ENCODE results near the gene CACYBP. TPM values are rescaled to one million over a fixed set of nuclear protein-coding genes. Genes with fewer than 3 reads are reported as not detected.
A peak's percentile ranks its signal among the peaks of the same experiment; 100 is the strongest.
"Not testable (repeated sequence)": the region's sequence is repeated elsewhere in the genome, so short reads cannot be mapped to it uniquely, and the experiment has no call there.

CACYBP gene
- total RNA-seq, 1 donor from 2014 or later = 476 TPM

DNA sequence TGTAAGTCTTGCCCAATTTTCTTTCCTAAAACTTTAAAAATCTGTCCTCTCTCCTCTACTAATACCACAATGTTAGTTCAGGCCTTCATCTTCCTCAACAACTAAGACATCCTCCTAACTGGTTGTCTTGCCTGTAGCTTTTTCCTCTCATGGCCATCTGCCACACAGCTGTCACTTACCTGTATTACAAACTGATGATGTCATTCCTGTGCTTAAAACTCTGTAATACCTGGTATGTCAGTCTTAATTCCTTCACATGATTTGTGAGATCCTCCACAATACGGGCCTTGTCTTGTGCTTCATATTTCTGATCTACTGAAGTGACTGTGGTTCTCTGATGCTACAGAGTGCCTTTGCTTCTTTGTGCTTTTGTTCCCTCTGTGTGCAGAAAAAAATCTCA lies 13.7 kb downstream of the CACYBP start:
- no peak for DNase-seq

DNA sequence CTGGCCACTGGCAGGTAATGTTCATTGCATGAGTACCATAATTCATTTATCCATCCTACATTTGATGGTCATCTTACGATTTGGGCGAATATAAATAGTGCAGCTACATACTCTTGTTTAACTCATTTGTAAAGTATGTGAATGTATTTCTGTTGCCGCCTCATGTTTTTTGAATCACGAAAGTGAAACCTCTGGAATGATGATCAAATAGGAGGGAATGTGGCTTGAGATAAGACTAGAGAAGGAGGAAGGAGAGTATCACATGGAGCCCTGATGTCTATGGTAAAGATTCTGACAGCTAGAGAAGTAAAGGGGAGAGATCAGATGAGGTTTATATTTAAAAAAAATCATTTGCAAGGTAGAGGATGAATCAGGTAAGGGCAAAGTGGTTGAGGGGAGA lies 15.5 kb downstream of the CACYBP start:
- DNase-seq = no peak

DNA sequence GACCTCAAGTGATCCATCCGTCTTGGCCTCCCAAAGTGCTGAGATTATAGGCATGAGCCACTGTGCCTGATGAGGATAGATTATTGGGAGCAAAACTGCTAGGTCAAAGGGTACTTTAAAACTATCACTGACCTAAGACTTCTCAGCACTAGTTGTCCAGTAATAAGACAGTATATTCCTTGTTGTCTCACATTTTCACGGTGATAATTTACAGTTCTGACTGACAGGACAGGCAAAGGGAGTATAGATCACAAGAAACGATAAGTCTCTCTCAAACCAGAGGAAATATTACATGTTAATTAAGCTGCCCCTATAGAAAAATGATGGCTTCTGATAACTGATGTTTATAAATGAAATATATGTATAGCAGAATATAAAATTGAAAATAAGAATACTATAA lies 19.8 kb downstream of the CACYBP start:
- no peak for DNase-seq

DNA sequence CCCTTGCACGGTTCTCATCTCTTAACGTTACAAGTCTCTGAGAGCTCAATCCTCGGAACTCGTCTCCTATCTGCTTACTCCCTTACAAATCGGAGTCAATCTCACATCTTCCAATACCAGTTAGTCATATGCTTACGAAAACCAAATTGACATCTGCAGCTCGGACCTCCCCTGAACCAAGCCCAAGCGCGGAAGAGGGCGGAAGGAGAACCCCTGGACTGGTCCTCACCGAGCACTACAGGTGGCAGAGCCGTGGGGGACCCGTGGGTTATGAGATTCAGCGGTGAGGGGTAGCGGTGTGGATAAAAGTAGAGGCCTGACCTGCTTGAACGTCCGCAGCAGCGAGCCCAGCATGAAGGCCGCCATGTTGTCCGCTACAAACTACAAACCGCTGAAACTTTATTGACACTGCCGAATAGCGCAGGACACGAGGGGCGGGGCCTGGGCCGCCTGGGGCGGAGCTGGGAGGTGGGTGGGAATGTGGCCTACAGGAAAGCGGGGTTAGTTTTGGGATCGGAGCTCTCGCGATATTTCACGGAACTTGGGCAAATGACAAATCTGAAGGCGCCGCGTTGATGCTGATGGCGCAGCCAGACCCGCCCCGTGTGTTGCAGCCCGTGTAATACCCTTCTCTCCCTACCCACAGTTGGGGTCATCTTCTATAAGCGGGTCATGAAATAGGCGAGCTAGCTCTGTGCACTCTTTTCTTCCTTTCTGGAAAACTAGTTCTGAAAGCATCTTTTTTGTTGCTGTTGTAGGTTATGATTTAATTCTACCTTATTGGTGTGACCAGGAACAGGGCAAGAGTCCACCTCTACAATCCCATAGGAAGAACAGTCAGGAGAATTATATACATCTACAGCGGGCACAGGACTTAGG lies 23.5 kb downstream of the CACYBP start, which contains the start of gene MRPS14:
Gene MRPS14, minus strand, starts transcription at position 383 of the 879 bp plus-strand sequence. Its CDS starts 17 bp downstream, at position 366.
- peak; percentile 99 for DNase-seq

DNA sequence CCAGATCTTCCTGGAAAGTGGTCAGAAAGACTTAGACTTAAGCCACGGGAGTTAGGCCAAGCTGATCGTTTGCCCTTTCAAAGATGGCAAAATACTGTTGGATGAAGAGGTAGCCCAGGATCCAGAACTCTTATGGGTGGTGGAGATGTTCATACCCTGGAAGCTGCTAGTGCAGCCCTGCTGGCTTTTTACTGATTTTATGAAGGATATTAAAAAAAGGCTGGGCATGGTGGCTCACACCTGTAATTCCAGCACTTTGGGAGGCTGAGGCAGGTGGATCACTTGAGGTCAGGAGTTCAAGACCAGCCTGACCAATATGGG lies 24.1 kb downstream of the CACYBP start:
- DNase-seq = not testable (repeated sequence)

DNA sequence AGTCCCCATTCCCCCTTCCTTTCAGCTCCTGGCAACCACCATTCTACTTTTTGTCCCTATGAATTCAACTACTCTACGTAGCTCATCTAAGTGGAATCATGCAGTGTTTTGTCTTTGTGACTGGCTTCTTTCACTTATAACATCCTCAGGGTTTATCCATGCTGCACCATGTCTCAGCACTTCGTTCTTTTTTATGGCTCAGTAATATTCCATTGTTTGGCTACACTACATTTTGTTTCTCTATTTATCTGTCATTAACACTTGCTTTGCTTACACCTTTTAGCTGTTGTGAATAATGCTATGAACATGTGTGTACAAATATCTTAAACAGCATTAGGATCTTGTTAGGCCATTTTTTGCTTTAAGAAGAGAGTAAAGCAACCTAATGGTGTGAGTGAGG lies 25.0 kb downstream of the CACYBP start:
- DNase-seq = no peak

DNA sequence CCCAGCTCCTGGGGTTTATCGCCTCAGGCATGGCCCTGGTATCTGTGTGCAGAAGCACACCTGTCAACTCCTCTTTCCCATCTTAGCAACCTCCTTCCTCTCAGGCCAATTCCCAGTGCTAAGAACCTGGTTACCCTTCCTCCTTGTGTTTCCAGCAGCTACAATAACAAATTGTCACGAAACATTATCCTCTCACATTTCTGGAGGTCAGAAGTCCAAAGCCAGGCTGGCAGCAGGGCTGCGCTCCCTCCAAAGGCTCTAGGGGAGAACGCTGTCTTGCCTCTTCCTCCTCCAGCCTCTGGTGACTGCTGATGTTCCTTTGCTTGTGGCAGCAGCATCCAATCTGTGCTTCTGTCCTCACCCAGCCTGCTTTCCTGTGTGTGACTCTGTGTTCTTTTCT lies 34.2 kb downstream of the CACYBP start:
- DNase-seq = no peak

DNA sequence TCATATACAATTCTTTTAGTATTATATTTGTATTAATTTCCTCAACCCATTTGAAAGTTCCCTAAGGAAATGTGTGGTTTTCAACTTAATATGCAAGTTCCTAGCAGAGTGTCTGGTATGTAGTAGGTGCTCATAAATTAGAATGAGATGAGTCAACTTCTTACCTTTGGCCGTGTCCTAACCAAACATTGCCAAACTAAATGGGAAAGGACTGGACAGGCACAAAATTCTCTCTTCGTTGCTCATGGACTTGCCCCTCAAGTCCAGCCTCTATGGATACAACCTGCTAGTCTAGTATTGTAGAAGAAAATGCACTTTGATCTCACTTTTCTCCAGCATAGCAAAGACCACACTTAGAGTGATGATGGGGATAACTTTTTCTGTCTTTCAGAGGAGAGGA lies 35.0 kb downstream of the CACYBP start:
- no peak for DNase-seq

DNA sequence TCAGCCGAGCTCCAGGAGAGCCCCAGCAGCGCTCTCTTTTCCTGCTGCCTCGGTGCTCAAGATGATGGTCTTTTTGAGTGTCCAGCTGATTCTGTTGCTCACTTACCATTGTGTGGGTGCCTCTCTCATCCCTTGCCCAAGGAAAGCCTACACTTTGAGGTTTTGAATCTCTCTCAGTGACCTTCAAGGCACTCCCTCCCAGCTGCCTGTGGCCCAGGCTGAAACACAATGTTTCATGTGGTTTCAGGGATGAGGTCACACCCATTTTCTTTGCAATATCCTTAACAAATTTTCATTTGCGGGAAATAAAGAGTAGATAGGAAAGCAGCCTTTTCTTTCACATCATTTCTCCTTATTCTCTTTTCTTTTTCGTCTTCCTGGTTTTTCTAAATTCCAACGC lies 36.1 kb downstream of the CACYBP start:
- DNase-seq = no peak

DNA sequence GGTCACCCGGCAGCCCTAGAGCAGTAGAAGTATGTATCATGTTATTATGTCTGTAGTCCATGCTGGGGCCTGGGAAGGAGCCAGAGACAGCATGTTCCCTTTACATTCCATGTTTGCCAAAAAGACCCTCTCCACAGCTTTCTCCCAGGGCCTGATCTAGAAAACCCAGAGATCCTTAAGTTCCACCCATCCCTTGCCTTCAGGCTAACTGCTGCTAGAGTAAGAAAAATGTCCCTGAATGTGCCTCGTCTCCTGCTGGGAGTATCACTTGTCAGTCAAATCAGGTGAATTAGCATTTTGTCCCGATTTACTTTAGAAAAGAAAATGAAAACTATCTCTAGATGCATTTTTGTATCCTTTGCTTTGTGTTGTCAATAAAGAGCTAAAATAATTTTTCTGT lies 36.7 kb downstream of the CACYBP start:
- DNase-seq = no peak

DNA sequence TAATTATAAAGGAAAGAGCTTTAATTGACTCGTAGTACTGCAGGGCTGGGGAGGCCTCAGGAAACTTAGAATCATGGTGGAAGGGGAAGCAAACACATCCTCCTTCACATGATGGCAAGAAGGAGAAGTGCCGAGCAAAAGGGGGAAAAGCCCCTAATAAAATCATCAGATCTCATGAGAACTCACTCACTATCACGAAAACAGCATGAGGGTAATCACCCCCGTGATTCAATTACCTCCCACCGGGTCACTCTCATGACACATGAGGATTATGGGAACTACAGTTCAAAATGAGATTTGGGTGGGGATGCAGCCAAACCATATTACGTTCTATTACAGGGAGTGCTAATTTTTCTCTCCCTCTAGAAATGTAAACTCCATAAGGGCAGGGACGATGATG lies 37.7 kb downstream of the CACYBP start:
- no peak for DNase-seq

DNA sequence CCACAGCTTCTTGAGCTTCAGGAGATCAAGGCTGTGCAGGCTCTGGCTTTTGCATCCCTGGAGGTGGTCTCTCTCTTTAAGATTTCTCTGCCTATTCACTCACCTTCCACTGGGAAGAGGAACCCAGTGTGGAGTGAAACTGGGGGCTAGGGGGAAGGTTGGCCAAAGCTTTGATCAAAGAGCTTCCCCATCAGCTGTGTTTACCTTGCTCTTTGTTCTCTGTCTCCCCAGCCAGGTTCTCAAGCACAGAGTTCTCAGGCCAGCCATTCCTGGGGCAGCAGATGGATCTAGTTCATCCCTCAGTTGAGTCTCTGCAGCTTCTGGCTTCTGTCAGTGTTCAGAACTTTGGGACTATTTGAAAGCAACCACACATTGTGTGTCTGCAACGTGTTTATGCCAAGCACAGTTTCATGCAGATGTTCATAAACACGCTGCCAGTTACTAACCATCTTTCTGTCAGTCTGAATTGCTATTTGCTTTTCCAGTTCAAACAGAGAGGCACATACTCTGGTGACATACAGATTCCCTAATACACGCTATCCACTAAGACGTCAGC lies 40.7 kb downstream of the CACYBP start:
- peak; percentile 59 for DNase-seq

DNA sequence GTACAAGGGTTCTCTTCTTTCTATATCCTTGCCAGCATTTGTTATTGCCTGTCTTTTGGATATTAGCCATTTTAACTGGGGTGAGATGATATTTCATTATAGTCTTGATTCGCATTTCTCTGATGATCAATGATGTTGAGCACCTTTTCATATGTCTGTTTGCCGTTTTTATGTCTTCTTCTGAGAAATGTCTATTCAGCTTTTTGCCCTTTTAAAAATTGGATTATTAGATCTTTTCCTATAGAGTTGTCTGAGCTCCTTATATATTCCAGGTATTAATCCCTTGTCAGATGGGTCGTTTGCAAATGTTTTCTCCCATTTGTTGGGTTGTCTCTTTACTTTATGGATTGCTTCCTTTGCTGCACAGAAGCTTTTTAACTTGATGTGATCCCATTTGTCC lies 42.9 kb downstream of the CACYBP start:
- DNase-seq = no peak

DNA sequence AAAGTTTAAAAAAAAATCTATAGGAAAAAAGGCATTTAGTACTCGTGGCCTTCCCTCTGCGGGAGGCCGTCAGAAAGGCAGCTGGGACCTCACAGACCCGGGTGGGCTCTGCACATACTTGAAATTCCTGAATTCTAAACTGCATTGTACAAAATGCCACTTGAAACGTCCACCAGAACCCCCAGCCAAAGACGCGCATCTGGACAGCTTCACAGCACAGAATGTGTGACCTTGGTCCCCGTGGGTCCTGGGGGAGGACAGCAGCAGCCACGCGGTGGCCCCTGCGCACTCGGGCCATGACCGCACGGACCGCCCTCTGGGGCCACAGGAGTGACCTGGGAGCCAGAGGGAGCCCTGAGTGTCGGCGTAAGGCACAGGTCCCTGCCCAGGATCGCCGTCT lies 44.1 kb downstream of the CACYBP start:
- DNase-seq = no peak

DNA sequence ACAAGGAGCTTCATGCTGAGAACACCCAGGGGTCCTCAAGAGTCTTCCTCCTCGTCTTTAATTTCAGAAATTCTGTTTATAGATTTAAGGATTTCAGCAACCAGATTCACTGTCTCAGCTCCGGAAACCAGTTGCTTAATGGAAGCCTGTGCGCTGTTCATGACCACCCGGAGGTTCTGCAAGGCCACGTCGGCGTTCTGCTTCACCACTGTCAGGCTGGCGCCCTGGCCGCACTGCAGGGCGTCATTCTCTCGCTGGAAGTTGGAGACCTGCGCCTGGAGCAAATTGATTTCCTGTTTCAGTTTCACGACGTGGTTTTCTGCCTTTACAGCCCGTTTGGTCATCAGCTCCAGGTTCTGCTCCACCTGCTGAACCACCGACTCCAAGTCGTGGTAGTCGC lies 44.8 kb downstream of the CACYBP start:
- not testable (repeated sequence) for DNase-seq

DNA sequence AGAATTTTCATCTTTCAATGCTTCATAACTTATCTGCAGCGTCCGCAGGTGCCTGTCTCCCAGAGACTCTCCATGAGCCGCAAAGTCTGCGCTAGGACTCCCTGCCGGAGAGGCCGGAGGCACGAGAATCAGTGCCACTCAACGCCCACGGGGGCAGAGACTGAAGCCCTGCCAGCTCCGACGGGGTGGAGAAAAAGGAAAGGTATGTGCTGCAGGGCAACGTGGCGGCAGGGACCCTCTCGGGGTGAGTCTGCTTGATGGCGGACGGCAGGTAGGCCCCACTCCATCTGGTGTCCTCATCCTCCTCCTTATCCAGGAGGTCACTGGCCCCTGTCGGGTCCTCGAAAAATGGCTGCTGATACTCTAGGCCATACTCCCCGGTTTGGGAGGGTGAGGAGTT lies 45.4 kb downstream of the CACYBP start:
- no peak for DNase-seq

DNA sequence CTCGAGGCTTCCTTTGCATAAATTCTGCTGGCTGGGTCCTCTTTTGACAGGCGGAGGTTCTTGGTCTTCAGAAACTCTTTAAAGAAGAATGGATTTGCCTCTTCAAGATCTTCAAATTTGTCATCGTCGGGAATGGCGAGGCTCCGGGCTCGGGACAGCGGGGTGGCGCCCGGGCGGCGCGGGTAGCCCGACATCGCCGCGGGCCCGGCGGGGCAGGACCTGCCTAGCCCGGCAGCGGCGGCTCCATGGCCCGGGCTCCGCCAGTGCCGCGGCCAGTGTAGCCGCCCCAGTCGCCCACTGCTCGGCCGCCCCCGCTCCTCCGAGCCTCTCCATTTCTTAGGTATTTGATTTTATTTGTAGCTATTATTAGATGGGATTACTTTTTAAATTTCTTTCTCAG lies 45.8 kb downstream of the CACYBP start:
- DNase-seq = no peak

DNA sequence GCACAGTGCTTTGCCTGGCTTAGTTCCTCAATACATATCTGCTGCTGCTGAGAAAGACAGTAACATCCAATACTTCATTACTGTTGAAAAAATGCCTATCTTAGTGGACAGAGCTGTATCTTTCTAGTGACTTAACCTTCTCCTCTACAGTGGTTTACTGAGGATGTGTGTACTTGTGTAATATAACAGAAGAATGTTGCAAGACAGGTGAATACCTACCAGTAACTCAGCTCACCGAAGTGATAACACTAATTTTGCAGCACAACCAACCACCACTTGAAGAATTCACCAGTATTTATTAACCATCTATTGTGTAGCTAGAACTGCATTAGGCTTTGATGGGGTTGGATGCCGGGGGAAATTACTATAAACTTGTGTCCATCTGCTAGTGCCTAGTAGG lies 51.2 kb downstream of the CACYBP start:
- DNase-seq = no peak

DNA sequence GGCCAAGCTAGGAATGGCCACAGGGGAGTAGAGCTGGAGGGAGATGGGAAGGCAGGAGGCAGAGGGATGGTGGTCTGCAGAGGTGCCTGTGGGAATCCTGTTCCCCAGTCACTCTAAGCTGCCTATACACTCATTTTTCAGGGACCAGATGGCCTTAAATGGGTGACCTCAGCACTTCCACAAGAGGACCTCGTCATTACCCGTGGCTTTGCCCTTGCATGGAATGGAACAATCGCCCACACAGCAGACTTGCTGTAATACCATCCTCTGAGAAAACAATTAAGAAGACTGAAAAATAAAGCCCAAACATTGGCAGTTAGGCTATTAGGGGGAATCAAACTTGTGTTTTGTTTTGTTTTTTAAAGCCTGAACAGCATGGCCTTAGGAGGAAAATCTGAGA lies 55.0 kb downstream of the CACYBP start:
- DNase-seq = no peak

Small RNA genes within 50 kb of the gene (small RNA-seq; reads per million reads assigned to genes)
- gene RF00019 (ENCODE audit: low replicate concordance) (not detected), gene RNU6-307P (ENCODE audit: low replicate concordance) (not detected)

Other genes with a start within 250 kb of the CACYBP start
- 31.7 TPM for gene MRPS14, start 23.5 kb downstream of the CACYBP start, total RNA-seq
- 54.2 TPM for gene TNN, start 67.9 kb downstream of the CACYBP start, total RNA-seq
- gene KIAA0040, start 192.8 kb downstream of the CACYBP start, total RNA-seq = 21.8 TPM

All from tongue (tissue), 3 donors.